SW 1271 (cell line): Measurements from ENCODE around the gene IZUMO4.

Source experiments
- DNase-seq, 2 experiments: peaks; one replicate each; lab custom pipeline; 2025; lab: John Stamatoyannopoulos, UW

The IZUMO4 gene

GRCh38 chr19:2096480-2097202 lies at the start of gene IZUMO4:
IZUMO4 (plus strand) TSS chr19:2096915; CDS start chr19:2096946, 31 bp downstream.
- peak; percentile 72 to 92 for DNase-seq

GRCh38 chr19:2047076-2047448 lies 49.7 kb upstream of the IZUMO4 start:
- DNase-seq, result no peak

GRCh38 chr19:2047449-2048103 lies 49.1 kb upstream of the IZUMO4 start:
- no peak for DNase-seq

GRCh38 chr19:2048104-2048958 lies 48.4 kb upstream of the IZUMO4 start:
- no peak for DNase-seq

GRCh38 chr19:2048959-2049740 lies 47.6 kb upstream of the IZUMO4 start:
- no peak for DNase-seq

GRCh38 chr19:2049741-2050348 lies 46.9 kb upstream of the IZUMO4 start:
- peak in 1 of 2 experiments; percentile 36 for DNase-seq

DNA sequence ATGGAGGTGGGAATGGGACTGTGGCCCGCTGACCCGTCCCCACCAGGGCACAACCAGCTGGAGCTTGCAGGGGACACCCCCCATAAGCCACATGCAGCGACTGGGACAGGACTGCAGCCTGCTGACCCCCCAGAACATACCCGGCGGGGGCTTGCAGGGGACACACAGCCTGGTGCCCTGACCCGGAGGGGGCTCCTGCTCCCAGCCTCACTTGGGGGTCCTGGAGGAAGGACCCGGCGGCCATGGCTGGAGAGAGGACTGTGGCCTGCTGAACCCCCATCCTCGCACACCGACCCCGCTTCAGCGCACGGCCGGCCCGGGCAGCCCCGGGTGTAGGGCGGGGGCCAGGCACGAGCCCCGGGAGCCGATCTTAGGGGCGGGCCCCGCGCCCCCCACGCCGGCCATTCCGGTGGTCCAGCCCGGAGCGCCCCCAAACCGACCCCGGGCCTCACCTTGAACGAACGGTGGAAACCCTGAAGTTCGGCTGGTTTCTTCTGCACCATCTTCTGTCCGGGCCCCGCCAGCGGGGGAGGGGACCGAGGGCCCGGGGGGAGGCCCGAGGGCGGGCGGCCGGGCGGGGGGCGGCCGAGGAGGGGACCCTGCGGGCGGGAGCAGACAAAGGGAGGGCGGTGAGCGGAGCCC lies 46.2 kb upstream of the IZUMO4 start:
- DNase-seq, result no peak

DNA sequence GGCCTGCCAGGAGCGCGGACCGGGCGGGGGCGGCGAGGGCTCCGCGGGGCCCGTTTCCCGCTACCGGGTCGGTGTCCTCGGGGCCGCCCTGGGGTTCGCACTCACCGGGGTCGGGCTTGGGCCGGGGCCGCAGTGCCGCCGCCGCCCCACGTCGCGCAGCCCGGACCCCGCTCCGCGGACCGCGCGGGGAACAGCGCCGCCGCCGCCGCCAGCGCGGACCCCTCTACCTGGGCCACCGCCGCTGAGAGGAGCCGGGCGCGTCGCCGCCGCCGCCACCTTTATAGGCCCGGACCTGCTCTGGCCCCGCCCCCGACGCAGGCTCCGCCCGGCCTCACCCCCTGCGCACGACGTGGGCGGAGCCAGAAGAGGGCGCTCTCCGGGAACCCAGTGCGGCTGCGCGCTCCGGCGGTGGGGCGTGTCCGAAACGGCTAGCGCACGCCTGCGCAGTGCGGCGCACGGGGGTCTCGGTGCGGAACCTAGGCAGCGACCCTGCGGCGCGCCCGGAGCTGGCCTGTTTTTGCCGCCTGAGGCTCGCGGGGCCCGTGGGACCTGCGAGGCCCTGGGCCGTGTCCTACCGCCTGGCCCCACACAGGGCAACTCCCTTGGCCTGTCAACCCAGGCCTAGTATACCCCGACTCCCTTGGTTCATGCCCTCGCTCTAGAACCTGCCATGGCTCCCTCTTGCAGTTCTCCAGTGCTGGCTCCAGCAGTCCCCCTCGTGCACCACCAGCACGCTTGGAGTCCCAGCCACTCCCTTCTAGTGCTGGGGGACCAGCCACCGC lies 45.5 kb upstream of the IZUMO4 start, which contains the start of gene MKNK2:
Gene MKNK2 (minus strand): TSS at position 254 of the 782 bp plus-strand sequence. CDS start 393 bp downstream, outside the sequence.
- peak; percentile 34 to 64 for DNase-seq

- DNase-seq, result no peak
Measured at GRCh38 chr19:2051773-2052704, 44.7 kb upstream of the IZUMO4 start.

GRCh38 chr19:2053601-2054389 lies 42.9 kb upstream of the IZUMO4 start:
- no peak for DNase-seq

- DNase-seq, result no peak
Measured at GRCh38 chr19:2054763-2055162, 42.0 kb upstream of the IZUMO4 start.

DNA sequence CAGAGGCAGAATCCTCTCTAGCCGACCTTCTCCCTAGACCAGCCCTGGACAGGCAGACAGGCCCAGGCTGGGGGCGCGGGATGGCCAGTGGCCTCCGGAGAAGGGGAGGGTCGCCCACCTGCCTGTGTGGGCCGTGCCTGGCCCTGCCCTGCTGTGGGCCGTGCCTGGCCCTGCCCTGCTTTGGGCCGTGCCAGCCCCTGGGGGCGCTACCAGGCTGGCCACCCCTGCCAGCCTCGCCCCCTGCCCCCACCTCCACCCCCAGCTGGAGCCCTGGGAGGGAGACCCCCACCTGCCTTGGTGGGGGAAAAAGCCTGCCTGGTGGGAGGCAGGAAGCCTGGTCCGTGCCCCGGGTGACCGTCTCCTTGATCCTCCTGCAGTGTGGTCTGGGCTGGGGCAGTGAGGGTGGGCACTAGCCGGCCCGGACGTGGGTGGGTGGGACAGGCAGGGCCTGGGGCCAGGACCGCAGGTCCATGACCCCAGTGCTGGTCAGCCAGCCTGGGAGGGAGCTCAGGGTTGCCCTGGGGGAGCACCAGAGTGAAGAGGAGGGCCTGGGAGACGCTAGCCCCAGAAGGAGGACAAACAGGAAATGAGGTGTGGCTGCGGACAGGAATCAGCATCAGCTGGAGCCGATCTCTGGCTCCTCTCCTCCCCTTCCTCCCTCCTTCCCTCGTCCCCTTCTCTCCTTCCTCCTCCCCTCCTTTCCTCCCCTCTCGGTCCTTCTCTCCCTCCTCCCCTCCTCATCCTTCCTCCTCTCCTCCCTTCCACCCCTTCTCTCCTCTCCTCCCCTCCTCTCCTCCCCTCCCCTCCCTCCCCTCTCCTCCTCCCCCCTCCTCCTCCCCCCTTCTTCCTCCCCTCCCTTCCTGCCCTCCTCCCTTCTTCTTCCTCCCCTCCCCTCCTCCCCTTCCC lies 40.5 kb upstream of the IZUMO4 start:
- peak; percentile 33 to 63 for DNase-seq

GRCh38 chr19:2056837-2057192 lies 39.9 kb upstream of the IZUMO4 start:
- DNase-seq, result no peak

GRCh38 chr19:2057484-2058469 lies 38.9 kb upstream of the IZUMO4 start:
- DNase-seq, result no peak

DNA sequence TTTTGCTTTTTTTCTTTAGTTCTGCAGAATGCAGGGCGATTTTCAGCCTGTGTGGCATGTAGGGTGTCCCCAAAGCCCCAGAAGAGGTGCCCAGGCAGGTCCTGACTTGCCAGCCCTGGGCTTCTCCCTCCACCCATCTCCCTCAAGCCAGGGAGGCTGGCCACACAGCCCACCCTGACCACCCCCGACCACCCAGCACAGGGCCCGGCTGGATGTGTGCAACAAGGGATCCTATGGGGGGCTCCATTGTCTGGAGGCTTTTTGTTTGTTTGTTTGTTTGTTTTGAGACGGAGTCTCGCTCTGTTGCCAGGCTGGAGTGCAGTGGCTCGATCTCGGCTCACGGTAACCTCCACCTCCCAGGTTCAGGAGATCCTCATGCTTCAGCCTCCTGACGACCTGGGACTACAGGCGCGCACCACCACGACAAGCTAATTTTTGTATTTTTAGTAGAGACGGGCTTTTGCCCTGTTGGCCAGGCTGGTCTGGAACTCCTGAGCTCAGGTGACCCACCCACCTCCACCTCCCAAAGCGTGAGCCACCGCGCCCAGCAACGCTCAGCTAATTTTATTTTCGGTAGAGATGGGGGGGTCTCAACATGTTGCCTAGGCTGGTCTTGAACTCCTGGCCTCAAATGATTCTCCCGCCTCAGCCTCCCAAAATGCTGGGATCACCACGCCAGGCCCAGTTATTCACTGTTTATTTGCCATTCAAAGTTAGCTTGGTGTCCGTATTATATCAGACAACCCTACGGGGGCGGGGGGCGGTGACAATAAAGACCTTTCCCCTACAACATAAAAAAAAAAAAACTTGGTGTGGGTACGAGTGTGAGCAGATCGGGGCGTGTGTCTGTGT lies 37.9 kb upstream of the IZUMO4 start:
- DNase-seq, result no peak
